GM23248 (cell line): ENCODE data around the gene ITPA.

ENCODE experiments used
- EZH2 ChIP-seq: fragments of 200-600 bp; sonication (generic); IDR thresholded peaks from 2 replicates; pipeline ENCODE4 v1.6.1; 2018; ENCODE audit warnings: antibody characterized with exemption, mild to moderate bottlenecking; ENCODE audit not compliant: insufficient read depth, poor library complexity, severe bottlenecking
- EZH2phosphoT487 ChIP-seq: fragments of 200-600 bp; sonication (generic); IDR thresholded peaks from 2 replicates; pipeline ENCODE4 v1.6.1; 2018; ENCODE audit warnings: antibody characterized with exemption, moderate library complexity, mild to moderate bottlenecking, low read depth; ENCODE audit not compliant: insufficient read depth

DNA sequence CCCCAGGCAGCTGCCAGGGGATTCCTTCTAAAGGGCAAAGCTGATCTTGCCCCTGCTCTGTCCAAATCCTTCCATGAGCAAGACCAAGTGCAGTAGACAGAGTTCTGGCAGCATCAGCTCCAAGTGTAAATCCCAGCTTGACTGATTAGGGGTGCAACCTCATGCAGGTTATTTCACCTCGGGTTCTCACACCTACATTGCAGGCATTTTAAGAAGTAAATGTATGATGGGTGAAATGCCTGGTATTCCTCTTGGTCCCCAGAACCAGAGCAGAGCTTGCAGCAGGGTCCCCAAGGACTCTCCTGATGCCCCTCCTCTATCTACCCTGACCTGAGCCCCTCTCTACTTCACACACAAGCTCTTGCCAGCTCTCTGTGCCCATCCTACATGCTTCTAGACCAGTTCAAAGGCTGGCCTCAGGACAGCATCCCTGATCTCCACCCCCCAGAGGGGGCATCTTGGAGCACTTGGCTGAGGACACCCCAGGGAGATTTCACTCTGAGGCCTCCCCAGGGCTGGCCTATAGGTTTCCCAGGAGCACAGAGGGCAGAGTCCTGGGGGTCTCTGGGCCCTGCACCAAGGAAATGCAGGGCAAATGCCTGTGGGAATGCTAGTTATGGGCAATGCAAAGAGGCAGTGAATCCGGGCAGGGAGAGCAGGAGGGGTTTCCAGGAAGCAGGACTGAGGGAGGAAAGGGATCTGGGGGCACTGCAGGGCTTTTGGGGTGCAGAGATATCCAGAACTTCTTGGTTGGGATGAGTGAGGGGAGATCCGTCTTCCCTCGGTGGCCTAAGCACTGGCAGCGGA, 37.0 kb upstream of the ITPA start:
- TF ChIP-seq EZH2 (no peak), EZH2phosphoT487 (no peak)
